GM12891 (cell line): ENCODE results near the gene MARK1.

Experiments
- POLR2A ChIP-seq: IDR thresholded peaks from 2 replicates; pipeline ENCODE4 v1.6.1; 2011; ENCODE audit warnings: low read depth, low read length, control low read depth
- POLR2AphosphoS5 ChIP-seq: IDR thresholded peaks from 2 replicates; pipeline ENCODE4 v1.6.1; 2011; ENCODE audit warnings: low read depth, low read length, control low read depth
- SPI1 ChIP-seq: IDR thresholded peaks from 2 replicates; pipeline ENCODE4 v1.6.1; 2011; ENCODE audit warnings: low read depth, low read length, control low read depth
- TAF1 ChIP-seq: IDR thresholded peaks from 2 replicates; pipeline ENCODE4 v1.6.1; 2011; ENCODE audit warnings: low read depth, low read length, control low read depth

- TF ChIP-seq POLR2A (no peak), POLR2AphosphoS5 (no peak), TAF1 (no peak), SPI1 (no peak)
These were observed 27.6 kb upstream of the MARK1 start for GRCh38 chr1:220500372-220500771.
